KOPT-K1 (cell line): ENCODE measurements around the gene OVOL2.
"Not testable (repeated sequence)": the region's sequence is repeated elsewhere in the genome, so short reads cannot be mapped to it uniquely, and the experiment has no call there.

Experiments used
- H3K27ac ChIP-seq: fragments of 200-600 bp; sonication (generic); 2 replicates; pipeline ENCODE4 v1.5.1; 2016; ENCODE audit warnings: antibody characterized with exemption, mild to moderate bottlenecking, low read depth, low read length; ENCODE audit not compliant: poor library complexity, severe bottlenecking
- H3K36me3 ChIP-seq: fragments of 200-600 bp; sonication (generic); 2 replicates; pipeline ENCODE4 v1.5.1; 2017; ENCODE audit warnings: antibody characterized with exemption, mild to moderate bottlenecking, low read length, moderate library complexity; ENCODE audit not compliant: insufficient read depth
- H3K9me3 ChIP-seq: fragments of 200-600 bp; sonication (generic); 2 replicates; pipeline ENCODE4 v1.5.1; 2017; ENCODE audit warnings: antibody characterized with exemption, low read length, mild to moderate bottlenecking; ENCODE audit not compliant: insufficient read depth, poor library complexity, severe bottlenecking

OVOL2 gene

GRCh38 chr20:18039063-18039462, 18.7 kb downstream of the OVOL2 start:
- H3K9me3 ChIP-seq, result no peaks in the 10 kb centered on the region
- H3K36me3 ChIP-seq, result no peaks in the 10 kb centered on the region
- no peak overlapping the region for H3K27ac ChIP-seq

DNA sequence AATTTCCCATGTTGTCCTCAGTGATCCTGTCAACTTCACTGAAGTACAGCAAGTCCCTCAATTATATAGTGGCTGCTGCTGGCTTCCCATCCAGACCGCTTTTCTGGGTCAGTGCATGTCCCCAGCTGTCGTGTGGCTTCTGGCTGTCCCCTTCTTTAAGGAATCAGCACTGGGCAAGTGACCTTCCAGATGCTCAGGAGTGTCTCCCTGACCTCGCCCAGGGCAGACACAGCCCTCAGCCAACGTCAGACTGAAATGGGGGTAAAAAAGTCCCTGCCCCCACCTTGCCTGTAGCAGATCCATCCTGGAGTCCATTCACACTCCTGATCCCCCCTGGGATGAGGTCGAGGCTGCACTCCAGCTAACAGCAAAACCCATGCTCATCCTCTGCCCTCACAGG, 23.7 kb downstream of the OVOL2 start:
- no peaks in the 10 kb centered on the region for H3K9me3 ChIP-seq
- H3K36me3 ChIP-seq, result no peaks in the 10 kb centered on the region
- H3K27ac ChIP-seq, result no peak overlapping the region

DNA sequence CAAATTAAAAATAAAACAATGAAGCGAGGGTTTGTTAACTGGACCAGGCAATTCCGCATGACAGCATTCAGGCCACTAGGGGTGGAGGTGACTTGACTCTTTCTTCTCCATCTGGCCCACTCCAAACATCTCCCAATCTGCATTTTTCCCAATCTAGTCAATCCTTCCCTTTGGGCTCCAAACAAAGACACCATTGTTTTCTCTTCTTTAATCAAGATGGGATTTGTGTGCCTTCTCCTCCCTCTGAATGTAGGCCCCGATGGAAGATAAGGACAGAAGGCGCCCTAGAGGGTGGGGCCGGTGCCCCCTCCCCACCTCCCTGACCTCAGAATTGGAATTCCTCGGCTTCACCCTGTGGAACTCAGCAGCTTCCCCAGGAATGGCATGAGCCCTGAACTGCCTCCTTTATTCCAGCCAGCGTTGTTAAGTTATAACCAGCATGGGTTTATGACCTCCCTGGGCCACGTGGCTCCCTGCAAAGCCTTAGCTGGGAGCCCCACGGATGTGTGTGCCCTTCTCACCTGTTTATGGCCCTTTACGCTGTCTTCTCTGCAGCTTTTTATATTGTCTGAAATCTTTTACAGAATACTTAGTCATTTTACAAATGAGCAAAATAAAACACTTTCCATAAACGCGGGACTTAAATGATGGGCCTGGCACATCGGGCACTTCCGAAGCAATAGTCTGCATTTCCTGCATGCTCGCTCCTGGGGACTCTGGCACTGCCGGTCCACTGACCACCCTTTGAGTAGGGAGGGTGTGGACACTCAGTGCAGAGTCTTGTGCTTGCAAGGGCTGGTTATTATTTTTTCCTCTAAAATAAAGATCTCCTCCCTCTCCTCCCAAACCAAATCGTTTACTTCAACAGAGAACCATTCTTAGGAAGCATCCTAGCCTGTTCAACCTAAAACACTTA, 24.5 kb downstream of the OVOL2 start:
- no peak overlapping the region for H3K27ac ChIP-seq

GRCh38 chr20:18031888-18032509, 25.7 kb downstream of the OVOL2 start:
- no peaks in the 10 kb centered on the region for H3K9me3 ChIP-seq
- H3K27ac ChIP-seq, result no peak overlapping the region
- H3K36me3 ChIP-seq, result no peaks in the 10 kb centered on the region

More for the DNA sequence above, 24.5 kb downstream of the OVOL2 start:
- H3K36me3 ChIP-seq, result no peaks in the 10 kb centered on the region
- no peaks in the 10 kb centered on the region for H3K9me3 ChIP-seq

- no peaks in the 10 kb centered on the region for H3K9me3 ChIP-seq
- H3K27ac ChIP-seq, result no peak overlapping the region
- no peaks in the 10 kb centered on the region for H3K36me3 ChIP-seq
Observed at GRCh38 chr20:18031050-18031449, 26.7 kb downstream of the OVOL2 start.

DNA sequence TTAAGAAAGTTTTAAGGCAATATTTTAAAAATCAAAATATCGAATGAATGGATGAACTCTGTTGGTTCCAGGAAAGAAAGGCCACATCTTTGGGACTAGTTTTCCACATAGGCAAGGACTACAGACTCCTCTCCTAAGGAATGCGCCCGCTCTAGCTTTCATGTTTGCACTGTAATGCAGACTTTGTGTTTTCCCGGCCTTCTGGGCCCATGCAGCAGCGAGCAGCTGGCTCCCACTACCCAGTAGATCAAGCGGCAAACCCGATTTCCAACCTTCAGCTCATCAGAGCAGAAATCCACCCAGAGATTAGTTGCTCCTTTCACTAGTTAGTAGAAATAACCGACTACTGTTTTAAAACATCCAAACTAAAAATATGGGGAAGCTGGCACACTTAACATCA, 27.7 kb downstream of the OVOL2 start:
- H3K9me3 ChIP-seq, result no peaks in the 10 kb centered on the region
- no peak overlapping the region for H3K27ac ChIP-seq
- no peaks in the 10 kb centered on the region for H3K36me3 ChIP-seq

- not testable (repeated sequence) for H3K27ac ChIP-seq, H3K9me3 ChIP-seq, H3K36me3 ChIP-seq
Observed at GRCh38 chr20:18027011-18027410, 30.7 kb downstream of the OVOL2 start.

DNA sequence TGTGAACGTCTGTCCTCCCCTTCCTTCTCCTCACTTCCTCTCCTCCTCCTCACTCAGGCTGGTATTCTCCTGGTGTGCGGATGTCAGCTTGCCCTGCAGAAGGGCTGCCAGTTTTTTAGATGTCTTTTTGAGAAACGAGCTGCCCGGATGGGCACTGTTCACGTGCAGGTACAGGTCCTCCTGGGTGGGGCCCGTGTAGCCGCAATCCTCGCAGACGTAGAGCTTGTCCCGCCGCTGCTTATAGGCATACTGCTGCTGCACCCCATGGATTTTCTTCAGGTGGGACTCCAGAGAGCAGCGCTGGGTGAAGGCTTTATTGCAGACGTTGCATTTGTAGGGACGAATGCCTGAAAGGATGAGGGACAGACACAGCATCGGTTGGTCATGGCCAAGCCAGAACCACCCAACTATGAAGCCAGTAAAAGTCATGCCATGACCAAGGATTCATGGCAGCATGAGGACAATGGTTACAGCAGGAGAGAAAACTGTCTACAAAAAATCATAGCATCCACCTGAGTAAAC, 33.0 kb downstream of the OVOL2 start:
- no peaks in the 10 kb centered on the region for H3K9me3 ChIP-seq
- no peak overlapping the region for H3K27ac ChIP-seq
- no peaks in the 10 kb centered on the region for H3K36me3 ChIP-seq

DNA sequence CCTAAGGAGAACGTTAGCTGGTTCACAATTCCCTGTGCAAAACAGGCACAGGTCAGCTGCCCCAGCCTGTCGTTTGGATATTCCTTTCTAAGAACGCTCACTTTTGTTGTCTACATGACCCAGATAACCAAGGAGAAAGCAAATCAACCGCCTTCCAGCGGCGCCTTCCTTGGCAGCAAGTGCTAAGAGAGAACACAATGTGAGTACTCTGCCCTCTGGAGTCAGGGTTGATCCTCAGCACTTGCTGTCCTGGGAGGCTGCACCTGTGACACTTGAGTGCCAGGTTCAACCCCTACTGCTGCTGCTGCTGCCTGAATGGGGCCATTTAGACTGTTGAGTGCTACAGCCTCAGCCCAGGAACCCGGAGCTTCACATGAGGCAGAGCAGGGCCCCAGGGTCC, 36.8 kb downstream of the OVOL2 start:
- Histone ChIP-seq H3K27ac (no peak overlapping the region), H3K36me3 (no peaks in the 10 kb centered on the region), H3K9me3 (no peaks in the 10 kb centered on the region)

- Histone ChIP-seq H3K27ac (no peak overlapping the region), H3K9me3 (no peaks in the 10 kb centered on the region), H3K36me3 (no peaks in the 10 kb centered on the region)
Observed at GRCh38 chr20:18019068-18019467, 38.6 kb downstream of the OVOL2 start.

DNA sequence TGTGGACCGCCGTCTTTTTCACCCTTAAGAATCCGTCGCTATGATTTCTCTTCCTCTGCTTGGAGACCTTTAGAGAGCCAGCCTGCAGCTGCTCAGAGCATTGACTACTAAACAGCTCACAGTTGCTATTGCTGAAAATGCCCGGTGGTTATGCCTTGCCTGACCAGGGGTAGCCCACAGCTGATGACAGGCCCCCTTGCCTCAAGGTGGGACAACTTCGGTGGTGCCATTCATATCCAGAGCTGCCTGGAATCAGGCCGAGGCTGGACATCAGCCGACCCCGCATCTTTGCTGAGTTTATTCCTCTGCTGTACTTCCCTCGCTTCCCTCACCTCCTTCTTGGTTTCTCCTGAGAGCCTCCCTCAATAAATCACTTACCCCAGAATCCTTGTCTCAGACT, 39.6 kb downstream of the OVOL2 start:
- no peak overlapping the region for H3K27ac ChIP-seq
- H3K36me3 ChIP-seq, result no peaks in the 10 kb centered on the region
- H3K9me3 ChIP-seq, result no peaks in the 10 kb centered on the region

DNA sequence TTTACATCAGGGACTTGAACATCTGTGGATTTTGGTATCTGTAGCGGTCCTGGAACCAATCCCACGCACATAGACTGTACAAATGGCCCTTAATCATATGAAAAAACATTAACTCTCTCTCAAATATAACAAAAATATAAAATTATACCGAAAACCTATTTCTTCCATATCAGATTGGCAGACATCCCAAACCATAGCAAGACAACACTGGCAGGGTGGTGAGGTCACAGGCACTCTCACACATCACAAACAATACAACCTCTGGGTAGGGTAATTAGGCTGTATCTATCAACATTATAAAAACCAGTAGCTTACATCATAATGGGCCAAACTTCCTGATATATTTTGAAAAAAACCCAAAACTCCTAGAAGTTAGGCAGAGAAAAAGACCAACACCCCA, 40.9 kb downstream of the OVOL2 start:
- H3K27ac ChIP-seq, result no peak overlapping the region
- H3K9me3 ChIP-seq, result no peaks in the 10 kb centered on the region
- H3K36me3 ChIP-seq, result no peaks in the 10 kb centered on the region

DNA sequence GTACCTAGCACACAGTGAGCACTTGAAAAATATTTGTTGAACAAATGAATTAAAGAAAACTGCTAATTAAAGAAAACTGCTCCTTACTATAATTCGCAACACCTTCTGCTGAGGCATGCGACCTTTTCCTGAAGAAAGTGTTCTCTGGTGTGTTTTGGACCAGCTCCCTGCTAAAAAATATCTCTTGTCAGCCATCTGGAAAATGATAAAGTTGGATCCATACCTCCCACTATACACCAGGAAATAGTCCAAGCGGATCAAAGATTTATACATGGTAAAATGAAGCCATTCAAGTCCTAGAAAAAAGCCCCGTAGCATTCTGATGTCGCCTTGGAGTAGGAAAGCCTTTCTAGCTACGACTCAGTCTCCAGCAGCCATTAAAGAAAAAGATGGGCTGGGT, 43.3 kb downstream of the OVOL2 start:
- H3K9me3 ChIP-seq, result no peaks in the 10 kb centered on the region
- H3K36me3 ChIP-seq, result no peaks in the 10 kb centered on the region

DNA sequence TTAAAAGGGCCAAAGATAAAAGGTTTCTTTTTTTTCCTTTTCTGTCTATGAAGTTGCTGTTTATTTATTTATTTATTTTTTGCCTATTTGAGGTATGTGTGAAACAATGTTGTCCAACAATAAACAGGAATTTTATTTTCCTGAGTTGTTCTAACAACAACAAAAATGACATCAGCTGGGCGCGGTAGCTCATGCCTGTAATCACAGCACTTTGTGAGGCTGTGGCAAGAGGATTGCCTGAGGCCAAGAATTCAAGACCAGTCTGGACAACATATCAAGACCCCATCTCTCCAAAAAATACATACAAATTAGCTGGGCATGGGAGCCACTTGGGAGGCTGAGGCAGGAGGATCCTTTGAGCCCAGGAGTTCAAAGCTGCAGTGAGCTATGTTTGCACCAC, 44.8 kb downstream of the OVOL2 start:
- Histone ChIP-seq H3K27ac (no peak overlapping the region), H3K9me3 (no peaks in the 10 kb centered on the region), H3K36me3 (no peaks in the 10 kb centered on the region)

More for the DNA sequence above, 43.3 kb downstream of the OVOL2 start:
- no peak overlapping the region for H3K27ac ChIP-seq

- no peaks in the 10 kb centered on the region for H3K36me3 ChIP-seq
- H3K27ac ChIP-seq, result no peak overlapping the region
- H3K9me3 ChIP-seq, result no peaks in the 10 kb centered on the region
Observed at GRCh38 chr20:18011951-18012645, 45.6 kb downstream of the OVOL2 start.
